ENCODE results near the gene NUMBL.
"Not testable (repeated sequence)": the region's sequence is repeated elsewhere in the genome, so short reads cannot be mapped to it uniquely, and the experiment has no call there.

Gene NUMBL

GRCh38 chr19:40649903-40650675 is 40.4 kb downstream of the NUMBL start:
- no CpG with 5 or more reads among the region's 9 CpGs for WGBS (ENCODE audit: insufficient coverage, insufficient read length)
- H3K36me3 ChIP-seq (ENCODE audit: control insufficient read depth, insufficient read depth, low read length); H3K27ac ChIP-seq (ENCODE audit: low read length); H3K4me3 ChIP-seq (ENCODE audit: low read length); DNase-seq (ENCODE audit: low read depth, low spot score); H3K27me3 ChIP-seq (ENCODE audit: control insufficient read depth, insufficient read depth, low read length); H3K9me3 ChIP-seq (ENCODE audit: control insufficient read depth, insufficient read depth, low read length); H3K4me1 ChIP-seq (ENCODE audit: control insufficient read depth, insufficient read depth, low read length): not testable (repeated sequence)

GRCh38 chr19:40646743-40647254 is 43.7 kb downstream of the NUMBL start:
- no peak overlapping the region for H3K27ac ChIP-seq (ENCODE audit: low read length)
- no CpG with 5 or more reads among the region's 5 CpGs for WGBS (ENCODE audit: insufficient coverage, insufficient read length)
- no peak overlapping the region for H3K4me3 ChIP-seq (ENCODE audit: low read length)
- H3K9me3 ChIP-seq (ENCODE audit: control insufficient read depth, insufficient read depth, low read length): no peaks in the 10 kb centered on the region
- H3K36me3 ChIP-seq (ENCODE audit: control insufficient read depth, insufficient read depth, low read length): no peaks in the 10 kb centered on the region
- no peak for DNase-seq (ENCODE audit: low read depth, low spot score)
- H3K27me3 ChIP-seq (ENCODE audit: control insufficient read depth, insufficient read depth, low read length): no peaks in the 10 kb centered on the region
- no peaks in the 10 kb centered on the region for H3K4me1 ChIP-seq (ENCODE audit: control insufficient read depth, insufficient read depth, low read length)

GRCh38 chr19:40642757-40643305 is 47.6 kb downstream of the NUMBL start:
- H3K27ac ChIP-seq (ENCODE audit: low read length): no peak overlapping the region
- DNase-seq (ENCODE audit: low read depth, low spot score): no peak
- no peak overlapping the region for H3K4me3 ChIP-seq (ENCODE audit: low read length)
- no peaks in the 10 kb centered on the region for H3K4me1 ChIP-seq (ENCODE audit: control insufficient read depth, insufficient read depth, low read length)
- H3K27me3 ChIP-seq (ENCODE audit: control insufficient read depth, insufficient read depth, low read length): no peaks in the 10 kb centered on the region
- WGBS (ENCODE audit: insufficient coverage, insufficient read length): no CpG with 5 or more reads among the region's 8 CpGs
- H3K36me3 ChIP-seq (ENCODE audit: control insufficient read depth, insufficient read depth, low read length): no peaks in the 10 kb centered on the region
- no peaks in the 10 kb centered on the region for H3K9me3 ChIP-seq (ENCODE audit: control insufficient read depth, insufficient read depth, low read length)

- Histone ChIP-seq H3K27ac (ENCODE audit: low read length) (no peak overlapping the region), H3K27me3 (ENCODE audit: control insufficient read depth, insufficient read depth, low read length) (no peaks in the 10 kb centered on the region), H3K9me3 (ENCODE audit: control insufficient read depth, insufficient read depth, low read length) (no peaks in the 10 kb centered on the region), H3K4me3 (ENCODE audit: low read length) (no peak overlapping the region), H3K36me3 (ENCODE audit: control insufficient read depth, insufficient read depth, low read length) (no peaks in the 10 kb centered on the region), H3K4me1 (ENCODE audit: control insufficient read depth, insufficient read depth, low read length) (no peaks in the 10 kb centered on the region)
- no peak for DNase-seq (ENCODE audit: low read depth, low spot score)
- no CpG with 5 or more reads among the region's 18 CpGs for WGBS (ENCODE audit: insufficient coverage, insufficient read length)
Observed at GRCh38 chr19:40642051-40642706, 48.3 kb downstream of the NUMBL start.

GRCh38 chr19:40641281-40641680 is 49.2 kb downstream of the NUMBL start:
- Histone ChIP-seq H3K27me3 (ENCODE audit: control insufficient read depth, insufficient read depth, low read length) (no peaks in the 10 kb centered on the region), H3K9me3 (ENCODE audit: control insufficient read depth, insufficient read depth, low read length) (no peaks in the 10 kb centered on the region), H3K4me3 (ENCODE audit: low read length) (no peak overlapping the region), H3K27ac (ENCODE audit: low read length) (no peak overlapping the region), H3K36me3 (ENCODE audit: control insufficient read depth, insufficient read depth, low read length) (no peaks in the 10 kb centered on the region), H3K4me1 (ENCODE audit: control insufficient read depth, insufficient read depth, low read length) (no peaks in the 10 kb centered on the region)
- WGBS (ENCODE audit: insufficient coverage, insufficient read length): no CpG with 5 or more reads among the region's 7 CpGs
- DNase-seq (ENCODE audit: low read depth, low spot score): no peak

GRCh38 chr19:40640744-40641143 is 49.7 kb downstream of the NUMBL start:
- DNase-seq (ENCODE audit: low read depth, low spot score): no peak
- H3K4me1 ChIP-seq (ENCODE audit: control insufficient read depth, insufficient read depth, low read length): no peaks in the 10 kb centered on the region
- no peaks in the 10 kb centered on the region for H3K36me3 ChIP-seq (ENCODE audit: control insufficient read depth, insufficient read depth, low read length)
- H3K27me3 ChIP-seq (ENCODE audit: control insufficient read depth, insufficient read depth, low read length): no peaks in the 10 kb centered on the region
- no peaks in the 10 kb centered on the region for H3K9me3 ChIP-seq (ENCODE audit: control insufficient read depth, insufficient read depth, low read length)
- H3K4me3 ChIP-seq (ENCODE audit: low read length): no peak overlapping the region
- no CpG with 5 or more reads among the region's 5 CpGs for WGBS (ENCODE audit: insufficient coverage, insufficient read length)
- H3K27ac ChIP-seq (ENCODE audit: low read length): no peak overlapping the region

GRCh38 chr19:40639638-40639982 is 50.8 kb downstream of the NUMBL start:
- no peaks in the 10 kb centered on the region for H3K36me3 ChIP-seq (ENCODE audit: control insufficient read depth, insufficient read depth, low read length)
- H3K4me1 ChIP-seq (ENCODE audit: control insufficient read depth, insufficient read depth, low read length): no peaks in the 10 kb centered on the region
- no peak for DNase-seq (ENCODE audit: low read depth, low spot score)
- no peaks in the 10 kb centered on the region for H3K9me3 ChIP-seq (ENCODE audit: control insufficient read depth, insufficient read depth, low read length)
- no peak overlapping the region for H3K4me3 ChIP-seq (ENCODE audit: low read length)
- WGBS (ENCODE audit: insufficient coverage, insufficient read length): no CpG with 5 or more reads among the region's 6 CpGs
- H3K27ac ChIP-seq (ENCODE audit: low read length): no peak overlapping the region
- H3K27me3 ChIP-seq (ENCODE audit: control insufficient read depth, insufficient read depth, low read length): no peaks in the 10 kb centered on the region

GRCh38 chr19:40638327-40638726 is 52.1 kb downstream of the NUMBL start:
- DNase-seq (ENCODE audit: low read depth, low spot score): no peak
- Histone ChIP-seq H3K27ac (ENCODE audit: low read length) (no peak overlapping the region), H3K27me3 (ENCODE audit: control insufficient read depth, insufficient read depth, low read length) (no peaks in the 10 kb centered on the region), H3K4me3 (ENCODE audit: low read length) (no peak overlapping the region), H3K9me3 (ENCODE audit: control insufficient read depth, insufficient read depth, low read length) (no peaks in the 10 kb centered on the region), H3K4me1 (ENCODE audit: control insufficient read depth, insufficient read depth, low read length) (peaks cover 1% of the 10 kb centered on the region; the same call in 1 of the 2 replicates), H3K36me3 (ENCODE audit: control insufficient read depth, insufficient read depth, low read length) (no peaks in the 10 kb centered on the region)
- no CpG with 5 or more reads among the region's 1 CpG for WGBS (ENCODE audit: insufficient coverage, insufficient read length)

GRCh38 chr19:40633207-40633606 is 57.2 kb downstream of the NUMBL start:
- no peak for DNase-seq (ENCODE audit: low read depth, low spot score)
- WGBS (ENCODE audit: insufficient coverage, insufficient read length): no CpG with 5 or more reads among the region's 5 CpGs

GRCh38 chr19:40632311-40633036 is 58.0 kb downstream of the NUMBL start:
- Histone ChIP-seq H3K4me1 (ENCODE audit: control insufficient read depth, insufficient read depth, low read length) (peaks cover 5% of the 10 kb centered on the region), H3K9me3 (ENCODE audit: control insufficient read depth, insufficient read depth, low read length) (no peaks in the 10 kb centered on the region), H3K27me3 (ENCODE audit: control insufficient read depth, insufficient read depth, low read length) (no peaks in the 10 kb centered on the region), H3K4me3 (ENCODE audit: low read length) (no peak overlapping the region), H3K27ac (ENCODE audit: low read length) (no peak overlapping the region), H3K36me3 (ENCODE audit: control insufficient read depth, insufficient read depth, low read length) (peaks cover 5% of the 10 kb centered on the region; the same call in 1 of the 2 replicates)
- no CpG with 5 or more reads among the region's 3 CpGs for WGBS (ENCODE audit: insufficient coverage, insufficient read length)
- DNase-seq (ENCODE audit: low read depth, low spot score): no peak

More at GRCh38 chr19:40633207-40633606, 57.2 kb downstream of the NUMBL start:
- Histone ChIP-seq H3K36me3 (ENCODE audit: control insufficient read depth, insufficient read depth, low read length) (peaks cover 5% of the 10 kb centered on the region; the same call in 1 of the 2 replicates), H3K9me3 (ENCODE audit: control insufficient read depth, insufficient read depth, low read length) (no peaks in the 10 kb centered on the region), H3K4me1 (ENCODE audit: control insufficient read depth, insufficient read depth, low read length) (peaks cover 5% of the 10 kb centered on the region), H3K27me3 (ENCODE audit: control insufficient read depth, insufficient read depth, low read length) (no peaks in the 10 kb centered on the region), H3K27ac (ENCODE audit: low read length) (no peak overlapping the region), H3K4me3 (ENCODE audit: low read length) (no peak overlapping the region)
